NB4 (cell line): ENCODE data around the gene ARID5A.

Source experiments
- DNase-seq: peaks from one replicate; pipeline ENCODE4 v3.0.0; 2010; ENCODE audit warnings: low read depth
- H3K4me3 ChIP-seq: one replicate; pipeline ENCODE4 v1.5.1; 2011; ENCODE audit warnings: mild to moderate bottlenecking, low read depth, low read length, moderate library complexity
- CTCF ChIP-seq: IDR thresholded peaks from one replicate; pipeline ENCODE4 v1.5.1; 2012; ENCODE audit warnings: low read depth, low read length
- MYC ChIP-seq: IDR thresholded peaks from 2 replicates; pipeline ENCODE4 v1.6.1; 2011; ENCODE audit warnings: low read depth, low read length
- POLR2A ChIP-seq: IDR thresholded peaks from 2 replicates; pipeline ENCODE4 v1.6.1; 2011; ENCODE audit warnings: mild to moderate bottlenecking; ENCODE audit not compliant: insufficient read length; ENCODE audit errors: extremely low read depth
- TF ChIP-seq, protein P1 (sequence below): IDR thresholded peaks from 2 replicates; pipeline ENCODE4 v1.6.1; 2011; ENCODE audit warnings: low read depth, low read length

ARID5A gene

GRCh38 chr2:96524482-96525210 is 11.9 kb upstream of the ARID5A start:
- no peak for TF ChIP-seq CTCF
- TF ChIP-seq, protein P1, sequence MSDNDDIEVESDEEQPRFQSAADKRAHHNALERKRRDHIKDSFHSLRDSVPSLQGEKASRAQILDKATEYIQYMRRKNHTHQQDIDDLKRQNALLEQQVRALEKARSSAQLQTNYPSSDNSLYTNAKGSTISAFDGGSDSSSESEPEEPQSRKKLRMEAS: no peak
- TF ChIP-seq MYC: no peak
- H3K4me3 ChIP-seq: no peak overlapping the region
- DNase-seq: no peak

- H3K4me3 ChIP-seq: no peak overlapping the region
- no peak for TF ChIP-seq CTCF
- no peak for TF ChIP-seq POLR2A
- TF ChIP-seq, protein P1: no peak
- TF ChIP-seq MYC: no peak
- no peak for DNase-seq
These were observed 11.4 kb upstream of the ARID5A start for GRCh38 chr2:96525211-96525507.

- DNase-seq: no peak
- TF ChIP-seq POLR2A (no peak), CTCF (no peak), MYC (no peak)
- TF ChIP-seq, protein P1: no peak
These were observed 10.4 kb upstream of the ARID5A start for GRCh38 chr2:96526101-96526591.

GRCh38 chr2:96526615-96527285 is 9.8 kb upstream of the ARID5A start:
- H3K4me3 ChIP-seq: peak overlapping the region; percentile 45

More at GRCh38 chr2:96526101-96526591, 10.4 kb upstream of the ARID5A start:
- no peak overlapping the region for H3K4me3 ChIP-seq

More at GRCh38 chr2:96526615-96527285, 9.8 kb upstream of the ARID5A start:
- no peak for DNase-seq
- no peak for TF ChIP-seq MYC
- TF ChIP-seq POLR2A: no peak
- TF ChIP-seq, protein P1: no peak
- no peak for TF ChIP-seq CTCF
